Right atrium auricular region (tissue), 2 donors: Measurements from ENCODE around the gene IFITM10. TPM values are rescaled to one million over a fixed set of nuclear protein-coding genes. Genes with fewer than 3 reads are reported as not detected.

Experiments
- total RNA-seq, 2 donors: library from RNA; depleted of rRNA; stranded (reverse); fragments of >200 nt; gene quantifications; one replicate each; pipeline ENCODE4 v1.1.0, GENCODE V29; 2016

Gene IFITM10
- total RNA-seq, 2 donors from 2014 or later = 0.37 to 0.47 TPM

Other genes with a start within 250 kb of the IFITM10 start
- gene DUSP8, start 178.3 kb downstream of the IFITM10 start, total RNA-seq = 10 to 100 TPM in 1 of 2 donors, 1 to 10 TPM in 1; 4.4 to 24.5 TPM
- gene KRTAP5-1, start 165.3 kb downstream of the IFITM10 start, total RNA-seq = not detected
- gene KRTAP5-2, start 152.3 kb downstream of the IFITM10 start, total RNA-seq = not detected
- gene KRTAP5-3, start 142.1 kb downstream of the IFITM10 start, total RNA-seq = not detected
- gene KRTAP5-4, start 128.5 kb downstream of the IFITM10 start, total RNA-seq = not detected
- gene KRTAP5-5, start 120.8 kb downstream of the IFITM10 start, total RNA-seq = not detected
- not detected for gene KRTAP5-6, start 53.4 kb downstream of the IFITM10 start, total RNA-seq
- gene CTSD, start 13.3 kb upstream of the IFITM10 start, total RNA-seq = 1,000 to 10,000 TPM in 1 of 2 donors, 100 to 1,000 TPM in 1; 782 to 1,042 TPM
- gene SYT8, start 84.4 kb upstream of the IFITM10 start, total RNA-seq = not detected
- gene TNNI2, start 88.4 kb upstream of the IFITM10 start, total RNA-seq = not detected
- gene LSP1, start 102.5 kb upstream of the IFITM10 start, total RNA-seq = 10 to 100 TPM in 1 of 2 donors, 1 to 10 TPM in 1; 7.9 to 12.1 TPM
- gene PRR33, start 141.3 kb upstream of the IFITM10 start, total RNA-seq = under 1 TPM in 1 of 2 donors, not detected in 1; 0.33 TPM
- gene TNNT3, start 169.1 kb upstream of the IFITM10 start, total RNA-seq = 10 to 100 TPM; 12.8 to 16.4 TPM
- 100 to 1,000 TPM; 128 to 210 TPM for gene MRPL23, start 196.7 kb upstream of the IFITM10 start, total RNA-seq
- 100 to 1,000 TPM; 449 to 551 TPM for gene H19, start 247.2 kb upstream of the IFITM10 start, total RNA-seq